ENCODE results near the gene GAS2.
A peak's percentile ranks its signal among the peaks of the same experiment; 100 is the strongest.

GAS2 gene

DNA sequence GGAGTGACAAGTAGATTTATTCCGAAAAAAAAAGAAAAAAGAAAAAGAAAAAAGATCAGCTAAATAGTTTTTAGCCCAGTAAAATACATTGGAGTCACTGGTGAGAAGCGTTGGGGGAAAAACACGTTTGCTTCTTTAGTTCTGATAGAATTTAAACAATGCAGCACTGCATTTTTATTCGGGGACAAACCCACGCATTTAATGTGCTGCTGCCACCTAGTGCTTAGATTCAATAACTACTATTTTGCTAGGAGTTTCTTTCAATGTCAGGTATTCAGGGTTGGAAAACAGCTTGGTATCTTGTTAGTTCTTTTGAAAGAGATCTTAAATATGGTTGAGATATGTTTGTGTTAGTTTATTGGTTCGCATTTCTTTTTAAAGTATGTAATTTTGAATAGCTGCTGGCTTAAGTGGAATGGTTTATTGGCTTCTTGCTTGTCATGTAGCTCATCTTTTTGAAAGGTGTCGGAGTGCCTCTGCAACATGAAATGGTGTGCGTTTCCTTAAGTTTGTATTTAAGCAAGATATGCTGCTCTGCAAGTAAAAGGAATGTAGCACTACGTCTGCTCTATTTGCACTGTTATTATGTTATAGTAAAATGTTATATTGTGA is 121.2 kb downstream of the GAS2 start:
- TF ChIP-seq, protein P1, sequence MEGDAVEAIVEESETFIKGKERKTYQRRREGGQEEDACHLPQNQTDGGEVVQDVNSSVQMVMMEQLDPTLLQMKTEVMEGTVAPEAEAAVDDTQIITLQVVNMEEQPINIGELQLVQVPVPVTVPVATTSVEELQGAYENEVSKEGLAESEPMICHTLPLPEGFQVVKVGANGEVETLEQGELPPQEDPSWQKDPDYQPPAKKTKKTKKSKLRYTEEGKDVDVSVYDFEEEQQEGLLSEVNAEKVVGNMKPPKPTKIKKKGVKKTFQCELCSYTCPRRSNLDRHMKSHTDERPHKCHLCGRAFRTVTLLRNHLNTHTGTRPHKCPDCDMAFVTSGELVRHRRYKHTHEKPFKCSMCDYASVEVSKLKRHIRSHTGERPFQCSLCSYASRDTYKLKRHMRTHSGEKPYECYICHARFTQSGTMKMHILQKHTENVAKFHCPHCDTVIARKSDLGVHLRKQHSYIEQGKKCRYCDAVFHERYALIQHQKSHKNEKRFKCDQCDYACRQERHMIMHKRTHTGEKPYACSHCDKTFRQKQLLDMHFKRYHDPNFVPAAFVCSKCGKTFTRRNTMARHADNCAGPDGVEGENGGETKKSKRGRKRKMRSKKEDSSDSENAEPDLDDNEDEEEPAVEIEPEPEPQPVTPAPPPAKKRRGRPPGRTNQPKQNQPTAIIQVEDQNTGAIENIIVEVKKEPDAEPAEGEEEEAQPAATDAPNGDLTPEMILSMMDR (IDR thresholded peaks at IDR 0.05; ENCODE audit: borderline replicate concordance, control extremely low read depth, extremely low read depth, insufficient read depth, missing control alignments): no peak
- DNase-seq (ENCODE audit: low spot score): peak; percentile 39
- in situ Hi-C loops (cut with MboI; ENCODE audit: low sequenced_read_pairs, unreplicated experiment): loop anchor here (10.0 kb wide), 1 partner anchor 113 kb away; no protein-coding TSS in a partner anchor

DNA sequence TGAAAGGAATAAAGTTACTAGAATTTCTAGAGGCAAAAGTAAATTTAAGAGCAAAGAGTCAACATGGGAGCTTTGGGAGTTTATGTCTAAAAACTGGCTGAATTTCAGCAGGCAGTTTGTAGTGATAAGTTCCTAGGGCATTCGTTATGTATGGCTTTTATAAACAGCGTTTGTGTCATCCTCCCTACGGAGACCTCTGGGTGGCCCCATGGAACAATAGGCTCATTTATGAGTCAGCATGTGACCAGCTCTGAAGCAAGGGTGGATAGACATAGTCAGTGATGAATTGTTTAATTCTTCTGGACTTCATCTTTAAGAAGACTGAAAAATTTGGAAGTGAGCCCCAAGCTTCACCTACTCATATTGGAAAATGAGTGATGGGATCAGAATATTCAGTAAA is 126.1 kb downstream of the GAS2 start:
- no peak for DNase-seq (ENCODE audit: low spot score)
- TF ChIP-seq, protein P1 (IDR thresholded peaks at IDR 0.05; ENCODE audit: borderline replicate concordance, control extremely low read depth, extremely low read depth, insufficient read depth, missing control alignments): no peak
- in situ Hi-C loops (cut with MboI; ENCODE audit: low sequenced_read_pairs, unreplicated experiment): loop anchor here (10.0 kb wide), 1 partner anchor 458 kb away; the partner anchor contains the start of gene SLC17A6

DNA sequence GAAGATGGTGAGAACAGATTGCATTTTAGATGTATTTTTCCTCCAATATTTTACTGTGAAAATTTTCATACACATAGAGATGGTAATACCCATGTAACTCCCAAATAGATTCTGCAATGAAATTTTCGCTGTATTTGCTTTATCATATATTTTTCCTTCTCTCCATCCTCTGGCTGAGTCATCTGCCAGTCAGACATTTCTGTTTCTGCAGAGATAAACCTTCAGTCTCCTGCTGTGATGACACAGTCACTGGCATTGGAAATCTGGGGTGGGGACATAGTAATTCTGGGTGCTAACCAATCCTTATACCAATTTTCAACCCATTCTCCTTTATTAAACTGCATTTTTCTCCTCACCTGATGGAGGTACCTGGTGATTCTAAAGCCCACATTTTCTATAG is 129.5 kb downstream of the GAS2 start:
- TF ChIP-seq, protein P1 (IDR thresholded peaks at IDR 0.05; ENCODE audit: borderline replicate concordance, control extremely low read depth, extremely low read depth, insufficient read depth, missing control alignments): no peak
- no peak for DNase-seq (ENCODE audit: low spot score)
- in situ Hi-C loops (cut with MboI; ENCODE audit: low sequenced_read_pairs, unreplicated experiment): loop anchor here (10.0 kb wide), 1 partner anchor 461 kb away; the partner anchor contains the start of gene SLC17A6

DNA sequence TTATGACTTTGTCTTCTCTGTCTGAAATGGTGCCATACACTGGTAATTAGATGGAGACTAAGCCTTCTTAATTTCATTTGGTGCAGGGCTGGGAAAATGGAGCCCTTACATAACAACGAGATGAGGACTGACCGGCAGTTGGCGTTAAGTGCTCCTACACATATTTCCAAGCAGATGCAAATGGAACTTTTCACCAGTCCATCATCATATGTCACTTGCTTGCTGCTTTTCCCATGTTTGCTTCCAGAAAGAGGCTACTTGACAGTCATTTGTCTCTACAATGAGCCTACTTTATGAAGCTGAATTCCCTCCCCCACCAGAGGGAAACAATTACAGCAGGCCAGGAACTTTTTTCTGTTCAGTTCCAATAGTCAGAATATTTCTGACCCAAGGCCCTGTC is 130.6 kb downstream of the GAS2 start:
- TF ChIP-seq, protein P1 (IDR thresholded peaks at IDR 0.05; ENCODE audit: borderline replicate concordance, control extremely low read depth, extremely low read depth, insufficient read depth, missing control alignments): no peak
- in situ Hi-C loops (cut with MboI; ENCODE audit: low sequenced_read_pairs, unreplicated experiment): loop anchor here (10.0 kb wide), 1 partner anchor 462 kb away; the partner anchor contains the start of gene SLC17A6
- no peak for DNase-seq (ENCODE audit: low spot score)

DNA sequence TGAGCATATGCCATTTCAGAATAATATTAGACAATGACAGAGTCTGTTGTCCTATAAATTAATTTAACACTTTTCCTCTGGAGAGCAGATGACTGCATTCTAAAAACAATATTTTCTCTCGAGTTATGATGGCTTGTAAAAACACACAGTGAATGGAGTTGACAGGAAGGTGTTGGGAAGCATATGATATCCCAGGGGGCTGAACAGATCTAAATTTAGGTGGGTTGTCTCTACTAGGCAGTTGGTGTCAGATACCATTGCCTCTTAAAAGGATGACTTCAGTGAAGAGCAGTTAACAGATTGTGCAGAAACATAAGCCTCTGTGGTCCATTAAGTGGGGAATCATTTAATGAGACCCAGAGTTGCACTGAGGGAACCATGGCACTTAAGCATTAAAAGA is 132.5 kb downstream of the GAS2 start:
- TF ChIP-seq, protein P1 (IDR thresholded peaks at IDR 0.05; ENCODE audit: borderline replicate concordance, control extremely low read depth, extremely low read depth, insufficient read depth, missing control alignments): no peak

DNA sequence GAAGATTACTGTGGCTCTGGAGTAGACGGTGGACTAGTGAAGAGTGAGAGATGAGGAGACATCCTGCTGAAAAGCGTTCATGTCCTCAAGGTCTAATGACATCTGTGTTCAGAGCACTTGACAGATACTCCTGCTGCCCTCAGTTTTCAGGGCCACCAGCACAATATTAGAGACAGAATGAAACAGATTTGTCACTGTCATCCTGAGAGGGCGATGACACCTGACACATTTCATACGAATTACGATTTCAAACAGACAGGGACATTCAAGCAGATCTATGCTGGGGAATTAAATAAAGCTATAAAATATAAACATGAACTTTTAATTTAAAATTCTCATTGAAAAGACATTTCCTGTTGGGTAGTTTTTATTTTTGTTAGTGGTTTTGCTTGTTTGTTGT is 134.1 kb downstream of the GAS2 start:
- in situ Hi-C loops (cut with MboI; ENCODE audit: low sequenced_read_pairs, unreplicated experiment): loop anchor here (25.0 kb wide), 1 partner anchor 613 kb away; the partner anchor contains the start of gene ANO5
- DNase-seq (ENCODE audit: low spot score): no peak
- TF ChIP-seq, protein P1 (IDR thresholded peaks at IDR 0.05; ENCODE audit: borderline replicate concordance, control extremely low read depth, extremely low read depth, insufficient read depth, missing control alignments): no peak

More for the DNA sequence above, 132.5 kb downstream of the GAS2 start:
- DNase-seq (ENCODE audit: low spot score): no peak
- in situ Hi-C loops (cut with MboI; ENCODE audit: low sequenced_read_pairs, unreplicated experiment): loop anchor here (10.0 kb wide), 1 partner anchor 464 kb away; the partner anchor contains the start of gene SLC17A6
